Astrocyte (in vitro differentiated cells and primary cell): ENCODE results near the gene VSIG2.

Source experiments
- EZH2 ChIP-seq: IDR thresholded peaks from 2 replicates; pipeline ENCODE4 v1.6.1; 2012; ENCODE audit warnings: mild to moderate bottlenecking, low read length, inconsistent platforms; ENCODE audit not compliant: insufficient read depth
- TF ChIP-seq, protein P1 (sequence below): IDR thresholded peaks from 2 replicates; pipeline ENCODE4 v1.5.1; 2011; ENCODE audit warnings: low read depth, mild to moderate bottlenecking, inconsistent platforms, low read length, moderate library complexity; ENCODE audit not compliant: insufficient read depth

DNA sequence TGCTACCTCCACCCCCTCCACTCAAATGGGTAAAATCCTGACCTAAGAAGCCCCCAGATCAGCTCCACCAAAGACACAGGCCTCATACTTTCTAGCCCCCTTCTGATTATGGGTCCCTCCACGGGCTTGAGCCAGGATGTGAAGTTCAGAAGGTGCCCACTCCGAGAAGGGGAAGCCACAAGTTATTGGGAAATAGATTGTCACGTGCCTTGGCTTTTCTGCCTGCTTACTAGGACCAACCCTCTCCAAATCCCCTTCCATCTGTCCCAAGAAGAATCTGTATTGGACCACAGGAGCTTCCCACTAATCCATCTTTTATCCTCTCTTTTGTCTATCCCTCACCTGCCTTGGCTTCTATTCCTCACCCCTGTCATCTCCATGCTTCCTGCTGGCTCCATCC is 15.3 kb downstream of the VSIG2 start:
- TF ChIP-seq, protein P1, sequence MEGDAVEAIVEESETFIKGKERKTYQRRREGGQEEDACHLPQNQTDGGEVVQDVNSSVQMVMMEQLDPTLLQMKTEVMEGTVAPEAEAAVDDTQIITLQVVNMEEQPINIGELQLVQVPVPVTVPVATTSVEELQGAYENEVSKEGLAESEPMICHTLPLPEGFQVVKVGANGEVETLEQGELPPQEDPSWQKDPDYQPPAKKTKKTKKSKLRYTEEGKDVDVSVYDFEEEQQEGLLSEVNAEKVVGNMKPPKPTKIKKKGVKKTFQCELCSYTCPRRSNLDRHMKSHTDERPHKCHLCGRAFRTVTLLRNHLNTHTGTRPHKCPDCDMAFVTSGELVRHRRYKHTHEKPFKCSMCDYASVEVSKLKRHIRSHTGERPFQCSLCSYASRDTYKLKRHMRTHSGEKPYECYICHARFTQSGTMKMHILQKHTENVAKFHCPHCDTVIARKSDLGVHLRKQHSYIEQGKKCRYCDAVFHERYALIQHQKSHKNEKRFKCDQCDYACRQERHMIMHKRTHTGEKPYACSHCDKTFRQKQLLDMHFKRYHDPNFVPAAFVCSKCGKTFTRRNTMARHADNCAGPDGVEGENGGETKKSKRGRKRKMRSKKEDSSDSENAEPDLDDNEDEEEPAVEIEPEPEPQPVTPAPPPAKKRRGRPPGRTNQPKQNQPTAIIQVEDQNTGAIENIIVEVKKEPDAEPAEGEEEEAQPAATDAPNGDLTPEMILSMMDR, result no peak
- TF ChIP-seq EZH2, result no peak
